Measurements from ENCODE around the gene ROBO1. TPM values are rescaled to one million over a fixed set of nuclear protein-coding genes. Genes with fewer than 3 reads are reported as not detected.

The ROBO1 gene
- total RNA-seq, 1 donor from 2014 or later: 27.1 TPM

- ATAC-seq (no peak), DNase-seq (no peak)
- no peaks in the 10 kb centered on the region for H3K4me1 ChIP-seq
- intact Hi-C loops (cut with DNase I): no loop called here
- H3K27me3 ChIP-seq: no peaks in the 10 kb centered on the region
- no peak for TF ChIP-seq CTCF (IDR thresholded peaks at IDR 0.05)
- H3K27ac ChIP-seq: no peak overlapping the region
- H3K4me3 ChIP-seq: no peak overlapping the region
- H3K36me3 ChIP-seq: no peaks in the 10 kb centered on the region
- H3K9me3 ChIP-seq: no peaks in the 10 kb centered on the region
Observed at GRCh38 chr3:78798266-78798832, 969.4 kb downstream of the ROBO1 start.

- H3K36me3 ChIP-seq: no peaks in the 10 kb centered on the region
- ATAC-seq (no peak), DNase-seq (no peak)
- H3K4me1 ChIP-seq: no peaks in the 10 kb centered on the region
- H3K27me3 ChIP-seq: no peaks in the 10 kb centered on the region
- H3K4me3 ChIP-seq: no peak overlapping the region
- no peak for TF ChIP-seq CTCF (IDR thresholded peaks at IDR 0.05)
- H3K9me3 ChIP-seq: no peaks in the 10 kb centered on the region
- no peak overlapping the region for H3K27ac ChIP-seq
- intact Hi-C loops (cut with DNase I): no loop called here
Observed at GRCh38 chr3:78794431-78794830, 973.4 kb downstream of the ROBO1 start.

- no peak for TF ChIP-seq CTCF (IDR thresholded peaks at IDR 0.05)
- no peak overlapping the region for H3K4me3 ChIP-seq
- DNase-seq (no peak), ATAC-seq (no peak)
- H3K4me1 ChIP-seq: no peaks in the 10 kb centered on the region
- no peaks in the 10 kb centered on the region for H3K36me3 ChIP-seq
- H3K27me3 ChIP-seq: no peaks in the 10 kb centered on the region
- H3K27ac ChIP-seq: no peak overlapping the region
- no peaks in the 10 kb centered on the region for H3K9me3 ChIP-seq
- intact Hi-C loops (cut with DNase I): no loop called here
Observed at GRCh38 chr3:78792733-78793132, 975.1 kb downstream of the ROBO1 start.

GRCh38 chr3:78792212-78792611 lies 975.6 kb downstream of the ROBO1 start:
- TF ChIP-seq CTCF (IDR thresholded peaks at IDR 0.05): no peak
- ATAC-seq (no peak), DNase-seq (no peak)
- Histone ChIP-seq H3K36me3 (no peaks in the 10 kb centered on the region), H3K9me3 (no peaks in the 10 kb centered on the region), H3K4me1 (no peaks in the 10 kb centered on the region), H3K27ac (no peak overlapping the region), H3K27me3 (no peaks in the 10 kb centered on the region), H3K4me3 (no peak overlapping the region)
- intact Hi-C loops (cut with DNase I): no loop called here

- Histone ChIP-seq H3K9me3 (no peaks in the 10 kb centered on the region), H3K27me3 (no peaks in the 10 kb centered on the region), H3K4me3 (no peak overlapping the region), H3K27ac (no peak overlapping the region), H3K36me3 (no peaks in the 10 kb centered on the region), H3K4me1 (no peaks in the 10 kb centered on the region)
- ATAC-seq: no peak
- no peak for DNase-seq
- no peak for TF ChIP-seq CTCF (IDR thresholded peaks at IDR 0.05)
- intact Hi-C loops (cut with DNase I): no loop called here
Observed at GRCh38 chr3:78791753-78792152, 976.0 kb downstream of the ROBO1 start.

- no peaks in the 10 kb centered on the region for H3K4me1 ChIP-seq
- no peak for ATAC-seq
- TF ChIP-seq CTCF (IDR thresholded peaks at IDR 0.05): no peak
- no peak overlapping the region for H3K27ac ChIP-seq
- no peak overlapping the region for H3K4me3 ChIP-seq
- H3K27me3 ChIP-seq: no peaks in the 10 kb centered on the region
- no peak for DNase-seq
- no peaks in the 10 kb centered on the region for H3K36me3 ChIP-seq
- no peaks in the 10 kb centered on the region for H3K9me3 ChIP-seq
- intact Hi-C loops (cut with DNase I): no loop called here
Observed at GRCh38 chr3:78788839-78789238, 979.0 kb downstream of the ROBO1 start.

All from upper lobe of right lung (tissue), 1 donor.